Measurements from ENCODE around the gene GPATCH4. TPM values are rescaled to one million over a fixed set of nuclear protein-coding genes. Genes with fewer than 3 reads are reported as not detected.
"Not testable (repeated sequence)": the region's sequence is repeated elsewhere in the genome, so short reads cannot be mapped to it uniquely, and the experiment has no call there.

Gene GPATCH4
- total RNA-seq, 1 experiment from 2014 or later: 107 TPM

GRCh38 chr1:156638189-156638985 is 37.1 kb upstream of the GPATCH4 start:
- intact Hi-C loops (cut with micrococcal nuclease): no loop called here
- POLR2A ChIA-PET: interaction anchor here (0.7 to 2.1 kb wide), 2 partner anchors 10 to 13 kb away, joined by 3 to 5 read pairs; no protein-coding TSS in a partner anchor
- CTCF ChIA-PET: interaction anchor here (0.7 to 2.0 kb wide), 6 partner anchors 10 to 288 kb away, joined by 3 to 13 read pairs (median 5); no protein-coding TSS in a partner anchor
- DNase-seq (ENCODE audit: unreplicated experiment): no peak
- Mint-ChIP-seq H3K4me3 (ENCODE audit: unreplicated experiment) (no peak overlapping the region), H3K27me3 (ENCODE audit: insufficient read depth, unreplicated experiment) (peaks cover 69% of the 10 kb centered on the region), H3K4me1 (ENCODE audit: insufficient read depth, unreplicated experiment) (peaks cover 15% of the 10 kb centered on the region), H3K9me3 (ENCODE audit: unreplicated experiment) (no peaks in the 10 kb centered on the region), H3K36me3 (ENCODE audit: insufficient read depth, unreplicated experiment) (peaks cover 10% of the 10 kb centered on the region), H3K27ac (ENCODE audit: low read depth, unreplicated experiment) (no peak overlapping the region)
- TF ChIP-seq CTCF (IDR thresholded peaks at IDR 0.05; ENCODE audit: unreplicated experiment): no peak
- no TSS peak for BruUV-seq (replicated peaks)

- ChIA-PET CTCF (interaction anchor here (0.7 to 2.5 kb wide), 4 partner anchors 12 to 46 kb away, joined by 3 to 7 read pairs (median 4); no protein-coding TSS in a partner anchor), POLR2A (interaction anchor here (0.8 kb wide), 1 partner anchor 161 kb away, joined by 3 read pairs; no protein-coding TSS in a partner anchor)
- no peak for DNase-seq (ENCODE audit: unreplicated experiment)
- Mint-ChIP-seq H3K27me3 (ENCODE audit: insufficient read depth, unreplicated experiment) (peaks cover 64% of the 10 kb centered on the region), H3K9me3 (ENCODE audit: unreplicated experiment) (no peaks in the 10 kb centered on the region), H3K4me3 (ENCODE audit: unreplicated experiment) (no peak overlapping the region), H3K36me3 (ENCODE audit: insufficient read depth, unreplicated experiment) (no peaks in the 10 kb centered on the region), H3K4me1 (ENCODE audit: insufficient read depth, unreplicated experiment) (peaks cover 5% of the 10 kb centered on the region), H3K27ac (ENCODE audit: low read depth, unreplicated experiment) (no peak overlapping the region)
- intact Hi-C loops (cut with micrococcal nuclease): no loop called here
- no peak for TF ChIP-seq CTCF (IDR thresholded peaks at IDR 0.05; ENCODE audit: unreplicated experiment)
- BruUV-seq (replicated peaks): no TSS peak
These were observed 31.1 kb upstream of the GPATCH4 start for GRCh38 chr1:156632355-156632754.

- DNase-seq (ENCODE audit: unreplicated experiment); H3K4me1 Mint-ChIP-seq (ENCODE audit: insufficient read depth, unreplicated experiment); BruUV-seq (replicated peaks); intact Hi-C loops (cut with micrococcal nuclease); H3K27ac Mint-ChIP-seq (ENCODE audit: low read depth, unreplicated experiment); H3K9me3 Mint-ChIP-seq (ENCODE audit: unreplicated experiment); POLR2A ChIA-PET; H3K36me3 Mint-ChIP-seq (ENCODE audit: insufficient read depth, unreplicated experiment); H3K4me3 Mint-ChIP-seq (ENCODE audit: unreplicated experiment): not testable (repeated sequence)
- CTCF ChIA-PET: interaction anchor here (0.7 to 20.9 kb wide), 9 partner anchors 11 to 351 kb away, joined by 3 to 396 read pairs (median 4); no protein-coding TSS in a partner anchor
- H3K27me3 Mint-ChIP-seq (ENCODE audit: insufficient read depth, unreplicated experiment): peaks cover 60% of the 10 kb centered on the region
These were observed 29.9 kb upstream of the GPATCH4 start for GRCh38 chr1:156631152-156631551.

- no peak overlapping the region for H3K4me3 Mint-ChIP-seq (ENCODE audit: unreplicated experiment)
- DNase-seq (ENCODE audit: unreplicated experiment): no peak
- no peaks in the 10 kb centered on the region for H3K9me3 Mint-ChIP-seq (ENCODE audit: unreplicated experiment)
- peaks cover 60% of the 10 kb centered on the region for H3K27me3 Mint-ChIP-seq (ENCODE audit: insufficient read depth, unreplicated experiment)
- CTCF ChIA-PET: interaction anchor here (0.6 to 20.9 kb wide), 12 partner anchors 9 to 260 kb away, joined by 3 to 396 read pairs (median 4); partner anchors contain the start of gene NES
- intact Hi-C loops (cut with micrococcal nuclease): loop anchor here (2.0 kb wide), 1 partner anchor 57 kb away; no protein-coding TSS in a partner anchor
- BruUV-seq (replicated peaks): no TSS peak
- H3K27ac Mint-ChIP-seq (ENCODE audit: low read depth, unreplicated experiment): no peak overlapping the region
- H3K4me1 Mint-ChIP-seq (ENCODE audit: insufficient read depth, unreplicated experiment): peaks cover 12% of the 10 kb centered on the region
- TF ChIP-seq CTCF (IDR thresholded peaks at IDR 0.05; ENCODE audit: unreplicated experiment): no peak
- POLR2A ChIA-PET: no interaction called here
- no peaks in the 10 kb centered on the region for H3K36me3 Mint-ChIP-seq (ENCODE audit: insufficient read depth, unreplicated experiment)
These were observed 28.7 kb upstream of the GPATCH4 start for GRCh38 chr1:156629823-156630449.
